HepG2 (cell line): ENCODE measurements around the gene SERPINB6. TPM values are rescaled to one million over a fixed set of nuclear protein-coding genes. Genes with fewer than 3 reads are reported as not detected.

ENCODE experiments used
- ARNTL ChIP-seq: sonication (generic); formaldehyde crosslinking; IDR thresholded peaks from 2 replicates; pipeline ENCODE4 v1.4.0; 2020; ENCODE audit warnings: mild to moderate bottlenecking, missing genetic modification reagents
- ATF1 ChIP-seq: IDR thresholded peaks from 2 replicates; pipeline ENCODE4 v1.6.1; 2016; ENCODE audit warnings: mild to moderate bottlenecking, control low read depth
- ETV6 ChIP-seq: sonication (generic); formaldehyde crosslinking; conservative IDR thresholded peaks from 2 replicates; pipeline ENCODE4 v1.4.0; 2020; ENCODE audit warnings: missing genetic modification reagents
- GMEB1 ChIP-seq: sonication (generic); formaldehyde crosslinking; IDR thresholded peaks from 2 replicates; pipeline ENCODE4 v1.5.1; 2020; ENCODE audit warnings: missing genetic modification reagents, mild to moderate bottlenecking, borderline replicate concordance
- JUND ChIP-seq: sonication (generic); formaldehyde crosslinking; IDR thresholded peaks from 2 replicates; pipeline ENCODE4 v1.8.0; 2022; ENCODE audit warnings: mild to moderate bottlenecking, missing genetic modification reagents
- MXD4 ChIP-seq: IDR thresholded peaks from 2 replicates; pipeline ENCODE4 v1.6.1; 2016; ENCODE audit warnings: mild to moderate bottlenecking, missing biosample characterization, missing genetic modification reagents
- POLR2G ChIP-seq: fragments of 200-400 bp; formaldehyde crosslinking; IDR thresholded peaks from 2 replicates; pipeline ENCODE4 v1.6.1; 2018; ENCODE audit warnings: mild to moderate bottlenecking, low read depth, low read length, moderate library complexity
- PRDM4 ChIP-seq: sonication (generic); formaldehyde crosslinking; IDR thresholded peaks from 2 replicates; pipeline ENCODE4 v1.9.0; 2021; ENCODE audit warnings: missing genetic modification reagents, borderline replicate concordance
- SIX1 ChIP-seq: sonication (generic); formaldehyde crosslinking; IDR thresholded peaks from 2 replicates; pipeline ENCODE4 v1.4.0; 2020; ENCODE audit warnings: missing genetic modification reagents, borderline replicate concordance
- SOX13 ChIP-seq, 3 experiments: fragments of 450-650 bp in 1 of 3; sonication (generic) in 1 of 3; formaldehyde crosslinking in 1 of 3; IDR thresholded peaks in 2 of 3; conservative IDR thresholded peaks in 1 of 3; 2 replicates each; pipeline versions ENCODE4 v1.5.0 to v1.6.1; 2016 to 2020; ENCODE audit warnings: antibody characterized with exemption in 1 of 3, mild to moderate bottlenecking in 1 of 3, missing compliant biosample characterization in 1 of 3, missing genetic modification reagents in 1 of 3, moderate library complexity in 1 of 3
- SP140L ChIP-seq: sonication (generic); formaldehyde crosslinking; IDR thresholded peaks from 2 replicates; pipeline ENCODE4 v1.4.0; 2020; ENCODE audit warnings: missing genetic modification reagents, borderline replicate concordance
- TAF1 ChIP-seq: sonication (generic); formaldehyde crosslinking; IDR thresholded peaks from 2 replicates; pipeline ENCODE4 v1.4.0; 2020; ENCODE audit warnings: missing genetic modification reagents
- TARDBP ChIP-seq: sonication (generic); formaldehyde crosslinking; IDR thresholded peaks from 2 replicates; pipeline ENCODE4 v1.8.0; 2022; ENCODE audit warnings: mild to moderate bottlenecking, missing genetic modification reagents
- TGIF2 ChIP-seq: IDR thresholded peaks from 2 replicates; pipeline ENCODE4 v1.6.1; 2016; ENCODE audit warnings: control low read depth, missing compliant biosample characterization
- TSC22D2 ChIP-seq: sonication (generic); formaldehyde crosslinking; IDR thresholded peaks from 2 replicates; pipeline ENCODE4 v1.5.1; 2020; ENCODE audit warnings: missing genetic modification reagents, mild to moderate bottlenecking, borderline replicate concordance
- ZNF460 ChIP-seq: sonication (generic); formaldehyde crosslinking; IDR thresholded peaks from 2 replicates; pipeline ENCODE4 v1.5.1; 2020; ENCODE audit warnings: missing genetic modification reagents, mild to moderate bottlenecking, borderline replicate concordance
- ZNF484 ChIP-seq: sonication (generic); formaldehyde crosslinking; IDR thresholded peaks from 2 replicates; pipeline ENCODE4 v1.5.1; 2020; ENCODE audit warnings: mild to moderate bottlenecking, low read depth, missing genetic modification reagents, borderline replicate concordance
- polyA plus RNA-seq, 8 experiments: library from polyadenylated mRNA; depleted of rRNA in 3 of 8; stranded (reverse) in 7 of 8; unstranded in 1 of 8; fragments of >200 nt; fragmentation: Illumina TruSeq in 4 of 8; extraction: Trizol in 4 of 8; gene quantifications; 2 replicates each; pipeline versions ENCODE4 v1.2.1 to v1.2.3, GENCODE V29; 2011 to 2016; ENCODE audit warnings: low read depth in 4 of 8, missing spikeins in 1 of 8, mixed read lengths in 1 of 8; ENCODE audit not compliant: insufficient read depth in 1 of 8
- total RNA-seq, 5 experiments: library from RNA; depleted of rRNA; stranded (reverse); fragments of >200 nt; fragmentation: Illumina TruSeq; extraction: Trizol; gene quantifications; 2 replicates each; pipeline ENCODE4 v1.2.3, GENCODE V29; 2016; ENCODE audit warnings: low read depth in 1 of 5
- TF ChIP-seq, protein P1 (sequence below): sonication (generic); formaldehyde crosslinking; IDR thresholded peaks from 2 replicates; pipeline ENCODE4 v1.4.0; 2020; ENCODE audit warnings: missing genetic modification reagents
- TF ChIP-seq, protein P2 (sequence below): sonication (generic); formaldehyde crosslinking; IDR thresholded peaks from 2 replicates; pipeline ENCODE4 v1.5.1; 2020; ENCODE audit warnings: mild to moderate bottlenecking, missing genetic modification reagents, borderline replicate concordance
- TF ChIP-seq, protein P3 (sequence below): sonication (generic); formaldehyde crosslinking; IDR thresholded peaks from 2 replicates; pipeline ENCODE4 v1.8.0; 2022; ENCODE audit warnings: missing genetic modification reagents, mild to moderate bottlenecking, moderate library complexity, borderline replicate concordance

SERPINB6 gene
- total and polyA plus RNA-seq, 2 of the 13 experiments (the other 11 are each of a cell fraction or from before 2014, with no cell fraction given), result 38.2 to 61.3 TPM

GRCh38 chr6:2998998-2999617 lies 27.7 kb upstream of the SERPINB6 start (continued):
- TF ChIP-seq TGIF2 (CRISPR knock-in tag) (no peak), TSC22D2 (CRISPR knock-in tag) (no peak), GMEB1 (CRISPR knock-in tag) (peak; percentile 49; the same call in 1 of the 2 replicates), ATF1 (no peak), SIX1 (CRISPR knock-in tag) (no peak), ZNF484 (CRISPR knock-in tag) (no peak), TAF1 (CRISPR knock-in tag) (no peak; the same call in 1 of the 2 replicates), POLR2G (peak; percentile 56), TARDBP (CRISPR knock-in tag) (peak; percentile 80; the same call in 1 of the 2 replicates), ZNF460 (CRISPR knock-in tag) (peak; percentile 64; the same call in 1 of the 2 replicates), MXD4 (CRISPR knock-in tag) (peak; percentile 26; the same call in 1 of the 2 replicates), SP140L (CRISPR knock-in tag) (peak; percentile 55; the same call in 1 of the 2 replicates), PRDM4 (CRISPR knock-in tag) (no peak; the same call in 1 of the 2 replicates), ETV6 (CRISPR knock-in tag) (no peak), ARNTL (CRISPR knock-in tag) (peak; percentile 67), JUND (CRISPR knock-in tag) (peak; percentile 80), SOX13 (IDR thresholded peaks at IDR 0.05) (peak; percentile 64), SOX13 (CRISPR knock-in tag; conservative IDR thresholded peaks at IDR 0.05 in 1 of 2, IDR thresholded peaks at IDR 0.05 in 1 of 2) (peak in 1 of 2 experiments; percentile 74; a peak in 2 of 4 replicates)
- TF ChIP-seq, protein P1, sequence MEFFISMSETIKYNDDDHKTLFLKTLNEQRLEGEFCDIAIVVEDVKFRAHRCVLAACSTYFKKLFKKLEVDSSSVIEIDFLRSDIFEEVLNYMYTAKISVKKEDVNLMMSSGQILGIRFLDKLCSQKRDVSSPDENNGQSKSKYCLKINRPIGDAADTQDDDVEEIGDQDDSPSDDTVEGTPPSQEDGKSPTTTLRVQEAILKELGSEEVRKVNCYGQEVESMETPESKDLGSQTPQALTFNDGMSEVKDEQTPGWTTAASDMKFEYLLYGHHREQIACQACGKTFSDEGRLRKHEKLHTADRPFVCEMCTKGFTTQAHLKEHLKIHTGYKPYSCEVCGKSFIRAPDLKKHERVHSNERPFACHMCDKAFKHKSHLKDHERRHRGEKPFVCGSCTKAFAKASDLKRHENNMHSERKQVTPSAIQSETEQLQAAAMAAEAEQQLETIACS (CRISPR knock-in tag), result no peak; the same call in 1 of the 2 replicates
- TF ChIP-seq, protein P2, sequence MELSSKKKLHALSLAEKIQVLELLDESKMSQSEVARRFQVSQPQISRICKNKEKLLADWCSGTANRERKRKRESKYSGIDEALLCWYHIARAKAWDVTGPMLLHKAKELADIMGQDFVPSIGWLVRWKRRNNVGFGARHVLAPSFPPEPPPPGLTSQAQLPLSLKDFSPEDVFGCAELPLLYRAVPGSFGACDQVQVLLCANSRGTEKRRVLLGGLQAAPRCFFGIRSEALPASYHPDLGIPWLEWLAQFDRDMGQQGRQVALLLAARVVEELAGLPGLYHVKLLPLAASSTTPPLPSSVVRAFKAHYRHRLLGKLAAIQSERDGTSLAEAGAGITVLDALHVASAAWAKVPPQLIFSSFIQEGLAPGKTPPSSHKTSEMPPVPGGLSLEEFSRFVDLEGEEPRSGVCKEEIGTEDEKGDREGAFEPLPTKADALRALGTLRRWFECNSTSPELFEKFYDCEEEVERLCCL, result no peak
- TF ChIP-seq, protein P3, sequence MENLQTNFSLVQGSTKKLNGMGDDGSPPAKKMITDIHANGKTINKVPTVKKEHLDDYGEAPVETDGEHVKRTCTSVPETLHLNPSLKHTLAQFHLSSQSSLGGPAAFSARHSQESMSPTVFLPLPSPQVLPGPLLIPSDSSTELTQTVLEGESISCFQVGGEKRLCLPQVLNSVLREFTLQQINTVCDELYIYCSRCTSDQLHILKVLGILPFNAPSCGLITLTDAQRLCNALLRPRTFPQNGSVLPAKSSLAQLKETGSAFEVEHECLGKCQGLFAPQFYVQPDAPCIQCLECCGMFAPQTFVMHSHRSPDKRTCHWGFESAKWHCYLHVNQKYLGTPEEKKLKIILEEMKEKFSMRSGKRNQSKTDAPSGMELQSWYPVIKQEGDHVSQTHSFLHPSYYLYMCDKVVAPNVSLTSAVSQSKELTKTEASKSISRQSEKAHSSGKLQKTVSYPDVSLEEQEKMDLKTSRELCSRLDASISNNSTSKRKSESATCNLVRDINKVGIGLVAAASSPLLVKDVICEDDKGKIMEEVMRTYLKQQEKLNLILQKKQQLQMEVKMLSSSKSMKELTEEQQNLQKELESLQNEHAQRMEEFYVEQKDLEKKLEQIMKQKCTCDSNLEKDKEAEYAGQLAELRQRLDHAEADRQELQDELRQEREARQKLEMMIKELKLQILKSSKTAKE (CRISPR knock-in tag), result peak; percentile 90
